B cell (primary cell): ENCODE measurements around the gene IGSF8. TPM values are rescaled to one million over a fixed set of nuclear protein-coding genes. Genes with fewer than 3 reads are reported as not detected.

ENCODE experiments used
- ATAC-seq: fragments of 200-7000 bp; cut with Tn5 transposase; one replicate; pipeline ENCODE4 v1.10.0; 2021; ENCODE audit warnings: low read depth, mild to moderate bottlenecking, moderate number of reproducible peaks, moderate library complexity
- CTCF ChIA-PET: fragments of 350-600 bp; sonication (Branson Sonifier 250); formaldehyde crosslinking; loops from one replicate; lab custom pipeline; 2021; ENCODE audit warnings: antibody characterized with exemption, inconsistent platforms; lab: Charles Lee
- POLR2A ChIA-PET: fragments of 350-600 bp; sonication (Branson Sonifier 250); formaldehyde crosslinking; loops from one replicate; lab custom pipeline; 2021; ENCODE audit warnings: antibody characterized with exemption; lab: Charles Lee
- DNase-seq: peaks from one replicate; pipeline ENCODE4 v3.0.0; 2013
- H2AFZ ChIP-seq: 2 replicates; pipeline ENCODE4 v1.6.1; 2012; ENCODE audit warnings: mild to moderate bottlenecking, low read depth, low read length; ENCODE audit not compliant: insufficient read depth, poor library complexity, severe bottlenecking
- H3K27ac ChIP-seq, 2 donors: 1 replicate in 1 of 2; 2 replicates in 1 of 2; pipeline ENCODE4 v1.5.1; 2012 to 2013; ENCODE audit warnings: low read length in 2 of 2, mild to moderate bottlenecking in 2 of 2, moderate library complexity in 1 of 2
- H3K27me3 ChIP-seq, 4 experiments: fragments of 200-600 bp in 1 of 4; sonication (generic) in 1 of 4; replicated peaks in 1 of 4; 1 replicate in 2 of 4; 2 replicates in 2 of 4; pipeline versions ENCODE4 v1.6.1 to v1.7.0; 2013 to 2016; ENCODE audit warnings: low read length in 3 of 4, mild to moderate bottlenecking in 2 of 4, mixed read lengths in 1 of 4, moderate library complexity in 1 of 4; ENCODE audit not compliant: insufficient read depth in 4 of 4, control insufficient read depth in 3 of 4; ENCODE audit errors: control extremely low read depth in 1 of 4
- H3K36me3 ChIP-seq, 2 experiments: replicated peaks in 1 of 2; 1 replicate in 1 of 2; 2 replicates in 1 of 2; pipeline versions ENCODE4 v1.6.1 to v1.7.1; 2013; ENCODE audit warnings: low read length in 1 of 2; ENCODE audit not compliant: insufficient read depth in 2 of 2, control insufficient read depth in 1 of 2; ENCODE audit errors: control extremely low read depth in 1 of 2, extremely low read depth in 1 of 2
- H3K4me1 ChIP-seq, 2 donors: fragments of 200-600 bp in 1 of 2; sonication (generic) in 1 of 2; 1 replicate in 1 of 2; 2 replicates in 1 of 2; pipeline versions ENCODE4 v1.5.1 to v1.6.1; 2013 to 2017; ENCODE audit warnings: low read length in 2 of 2; ENCODE audit not compliant: control insufficient read depth in 2 of 2, insufficient read depth in 2 of 2
- H3K4me2 ChIP-seq: replicated peaks from 2 replicates; pipeline ENCODE3; 2012; ENCODE audit warnings: mild to moderate bottlenecking, low read depth, low read length; ENCODE audit not compliant: poor library complexity, severe bottlenecking
- H3K4me3 ChIP-seq, 5 experiments: fragments of 200-600 bp in 1 of 5; sonication (generic) in 1 of 5; 1 replicate in 3 of 5; 2 replicates in 2 of 5; pipeline versions ENCODE4 v1.5.1 to v1.7.0; 2011 to 2016; ENCODE audit warnings: low read length in 4 of 5, mild to moderate bottlenecking in 4 of 5, low read depth in 2 of 5, control low read depth in 1 of 5, moderate library complexity in 1 of 5; ENCODE audit not compliant: insufficient read depth in 1 of 5; ENCODE audit errors: control extremely low read depth in 1 of 5, extremely low read depth in 1 of 5
- H3K79me2 ChIP-seq: fragments of 200-600 bp; sonication (generic); one replicate; pipeline ENCODE4 v1.6.0; 2016; ENCODE audit warnings: low read length; ENCODE audit not compliant: control insufficient read depth, insufficient read depth
- H3K9ac ChIP-seq: fragments of 200-600 bp; sonication (generic); 2 replicates; pipeline ENCODE4 v1.6.1; 2017; ENCODE audit warnings: mild to moderate bottlenecking, low read length, moderate library complexity
- H3K9me3 ChIP-seq, 3 donors: one replicate each; pipeline versions ENCODE4 v1.6.1 to v1.7.1; 2013; ENCODE audit warnings: low read length in 2 of 3; ENCODE audit not compliant: control insufficient read depth in 2 of 3, insufficient read depth in 1 of 3; ENCODE audit errors: control extremely low read depth in 1 of 3
- H4K20me1 ChIP-seq: 2 replicates; pipeline ENCODE4 v1.6.0; 2012; ENCODE audit warnings: mild to moderate bottlenecking, low read length; ENCODE audit not compliant: insufficient read depth, control insufficient read depth, poor library complexity, severe bottlenecking
- H3K27ac Mint-ChIP-seq: one replicate; pipeline ENCODE4 v1.8.0; 2021; ENCODE audit warnings: mixed read lengths
- H3K27me3 Mint-ChIP-seq: one replicate; pipeline ENCODE4 v1.8.0; 2021; ENCODE audit warnings: mixed read lengths
- H3K4me1 Mint-ChIP-seq: one replicate; pipeline ENCODE4 v1.8.0; 2021; ENCODE audit warnings: mixed read lengths
- H3K4me3 Mint-ChIP-seq: one replicate; pipeline ENCODE4 v1.8.0; 2021; ENCODE audit warnings: mixed read lengths
- H3K9me3 Mint-ChIP-seq: one replicate; pipeline ENCODE4 v1.8.0; 2022; ENCODE audit warnings: mixed read lengths; ENCODE audit not compliant: insufficient read depth
- EZH2 ChIP-seq: IDR thresholded peaks from 2 replicates; pipeline ENCODE4 v1.6.1; 2012; ENCODE audit warnings: borderline replicate concordance, low read depth, mild to moderate bottlenecking, moderate library complexity, low read length; ENCODE audit not compliant: insufficient read depth, poor library complexity, severe bottlenecking
- WGBS: methylation state at CpG from one replicate; pipeline ENCODE4 v1.1.5; 2013; ENCODE audit warnings: missing lambda C conversion rate; ENCODE audit not compliant: insufficient coverage; 5-methylcytosine and 5-hydroxymethylcytosine counted together
- intact Hi-C: fragments of 100-400 bp; cut with micrococcal nuclease; formaldehyde crosslinking; loops from one replicate; pipeline ENCODE4 v1.10.0; 2022
- polyA plus RNA-seq: library from polyadenylated mRNA; depleted of rRNA; stranded (reverse); fragments of >200 nt; gene quantifications from 2 replicates; pipeline ENCODE4 v1.2.3, GENCODE V29; 2012
- total RNA-seq, 2 donors: library from RNA; stranded (reverse); fragments of 120-200 nt in 1 of 2; gene quantifications; 1 replicate in 1 of 2; 2 replicates in 1 of 2; pipeline versions ENCODE4 v1.2.3 to v1.2.4, GENCODE V29; 2013 to 2022
- TF ChIP-seq, protein P1 (sequence below): fragments of 200-600 bp; IDR thresholded peaks from one replicate; pipeline ENCODE4 v1.8.0; 2022; ENCODE audit warnings: antibody characterized with exemption, mild to moderate bottlenecking

IGSF8 gene
- total and polyA plus RNA-seq, 2 donors (not counting 1 experiment from before 2014, with no cell fraction given), result 37.2 to 56.0 TPM

DNA sequence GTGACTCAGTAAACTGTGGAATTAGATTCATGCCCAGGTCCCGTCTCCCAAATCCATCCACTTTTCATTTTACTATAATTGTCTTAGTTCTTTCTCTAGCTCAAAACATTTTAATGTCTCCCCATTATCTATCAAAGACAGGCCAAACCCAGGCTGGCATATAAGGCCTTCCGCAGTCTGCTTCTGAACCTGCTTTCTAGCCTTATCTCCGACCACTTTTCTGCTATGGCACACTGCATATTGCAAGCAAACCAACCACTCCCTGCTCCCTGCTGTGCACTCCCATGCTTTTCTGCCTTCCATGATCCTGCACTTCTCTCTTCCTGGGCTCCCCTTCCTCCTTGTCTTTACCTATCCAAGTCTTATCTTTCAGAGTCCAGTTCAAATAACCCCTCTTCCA is 49.3 kb downstream of the IGSF8 start:
- peaks cover 11 to 12% of the 10 kb centered on the region in 2 donors for H3K4me1 ChIP-seq
- DNase-seq (no peak), ATAC-seq (no peak)
- WGBS, result 84% methylated on average over 3 of the region's 3 CpGs
- TF ChIP-seq, protein P1, sequence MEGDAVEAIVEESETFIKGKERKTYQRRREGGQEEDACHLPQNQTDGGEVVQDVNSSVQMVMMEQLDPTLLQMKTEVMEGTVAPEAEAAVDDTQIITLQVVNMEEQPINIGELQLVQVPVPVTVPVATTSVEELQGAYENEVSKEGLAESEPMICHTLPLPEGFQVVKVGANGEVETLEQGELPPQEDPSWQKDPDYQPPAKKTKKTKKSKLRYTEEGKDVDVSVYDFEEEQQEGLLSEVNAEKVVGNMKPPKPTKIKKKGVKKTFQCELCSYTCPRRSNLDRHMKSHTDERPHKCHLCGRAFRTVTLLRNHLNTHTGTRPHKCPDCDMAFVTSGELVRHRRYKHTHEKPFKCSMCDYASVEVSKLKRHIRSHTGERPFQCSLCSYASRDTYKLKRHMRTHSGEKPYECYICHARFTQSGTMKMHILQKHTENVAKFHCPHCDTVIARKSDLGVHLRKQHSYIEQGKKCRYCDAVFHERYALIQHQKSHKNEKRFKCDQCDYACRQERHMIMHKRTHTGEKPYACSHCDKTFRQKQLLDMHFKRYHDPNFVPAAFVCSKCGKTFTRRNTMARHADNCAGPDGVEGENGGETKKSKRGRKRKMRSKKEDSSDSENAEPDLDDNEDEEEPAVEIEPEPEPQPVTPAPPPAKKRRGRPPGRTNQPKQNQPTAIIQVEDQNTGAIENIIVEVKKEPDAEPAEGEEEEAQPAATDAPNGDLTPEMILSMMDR, result no peak
- TF ChIP-seq EZH2, result no peak
- ChIA-PET CTCF (interaction anchor here (1.0 to 5.5 kb wide), 3 partner anchors 25 to 35 kb away, joined by 3 to 112 read pairs (median 4); partner anchors contain the start of gene KCNJ9), POLR2A (no interaction called here)
- intact Hi-C loops, result no loop called here
- H3K27me3 ChIP-seq, result peaks cover 0 to 30% (median 19%) of the 10 kb centered on the region in 4 experiments
- H3K36me3 ChIP-seq, result no peaks in the 10 kb centered on the region
- no peaks in the 10 kb centered on the region for H4K20me1 ChIP-seq
- Mint-ChIP-seq H3K4me3 (no peak overlapping the region), H3K27me3 (peaks cover 38% of the 10 kb centered on the region), H3K9me3 (no peaks in the 10 kb centered on the region), H3K27ac (no peak overlapping the region), H3K4me1 (peaks cover 12% of the 10 kb centered on the region)
- no peak overlapping the region for H3K27ac ChIP-seq
- H3K9me3 ChIP-seq, result no peaks in the 10 kb centered on the region
- no peaks in the 10 kb centered on the region for H3K79me2 ChIP-seq
- H3K4me3 ChIP-seq, result no peak overlapping the region
- no peak overlapping the region for H3K9ac ChIP-seq
- no peak overlapping the region for H3K4me2 ChIP-seq
- no peak overlapping the region for H2AFZ ChIP-seq

DNA sequence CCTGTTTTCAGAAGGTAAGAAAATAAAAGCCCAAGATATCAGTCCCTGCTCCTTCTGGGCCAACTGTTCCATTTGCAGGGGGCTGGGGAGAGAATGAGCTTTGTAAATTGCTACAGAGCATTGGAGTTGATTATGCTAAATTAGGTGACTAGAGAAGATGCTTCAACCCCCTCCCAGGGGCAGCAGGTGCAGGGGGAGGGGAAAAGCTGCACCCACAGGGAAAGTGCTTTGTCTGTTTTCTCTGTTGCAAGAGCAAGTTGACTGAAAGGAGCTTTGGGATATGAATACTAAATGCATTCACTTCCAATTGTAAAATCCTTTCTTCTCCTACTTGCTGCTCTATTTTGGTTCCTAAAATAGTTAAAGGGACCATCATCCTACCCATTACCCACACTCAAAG is 50.1 kb downstream of the IGSF8 start:
- Histone ChIP-seq H3K27me3 (peaks cover 0 to 24% (median 16%) of the 10 kb centered on the region in 4 experiments), H3K27ac (no peak overlapping the region), H3K4me3 (no peak overlapping the region), H3K4me1 (peaks cover 11 to 12% of the 10 kb centered on the region in 2 donors), H2AFZ (no peak overlapping the region), H3K4me2 (no peak overlapping the region), H3K79me2 (no peaks in the 10 kb centered on the region), H3K9ac (no peak overlapping the region), H3K36me3 (no peaks in the 10 kb centered on the region), H4K20me1 (no peaks in the 10 kb centered on the region), H3K9me3 (no peaks in the 10 kb centered on the region)
- Mint-ChIP-seq H3K27ac (no peak overlapping the region), H3K4me1 (peaks cover 12% of the 10 kb centered on the region), H3K27me3 (peaks cover 33% of the 10 kb centered on the region), H3K9me3 (no peaks in the 10 kb centered on the region), H3K4me3 (no peak overlapping the region)
- POLR2A ChIA-PET, result no interaction called here
- intact Hi-C loops, result no loop called here
- DNase-seq (no peak), ATAC-seq (no peak)
- CTCF ChIA-PET, result interaction anchor here (1.4 to 5.5 kb wide), 3 partner anchors 30 to 204 kb away, joined by 4 to 112 read pairs (median 6); partner anchors contain the start of gene KCNJ9
- TF ChIP-seq, protein P1, result no peak
- TF ChIP-seq EZH2, result no peak
